Psoas muscle (tissue), 8 donors: Measurements from ENCODE around the gene PAX6. TPM values are rescaled to one million over a fixed set of nuclear protein-coding genes. Genes with fewer than 3 reads are reported as not detected.

Source experiments
- ATAC-seq, 4 donors: fragments of 200-7000 bp; cut with Tn5 transposase; one replicate each; pipeline ENCODE4 v1.9.1; 2020; ENCODE audit warnings: moderate library complexity in 3 of 4, mild to moderate bottlenecking in 2 of 4
- DNase-seq, 2 donors: peaks; one replicate each; pipeline ENCODE4 v3.0.0-alpha.2; 2020
- H3K27ac ChIP-seq: fragments of 200-600 bp; one replicate; pipeline ENCODE4 v1.8.0; 2022
- H3K27me3 ChIP-seq, 3 donors: fragments of 200-600 bp in 1 of 3; one replicate each; pipeline versions ENCODE4 v1.6.1 to v1.8.0; 2013 to 2022; ENCODE audit warnings: low read length in 2 of 3, mild to moderate bottlenecking in 2 of 3, moderate library complexity in 1 of 3; ENCODE audit not compliant: insufficient read depth in 3 of 3
- H3K36me3 ChIP-seq, 2 donors: fragments of 200-600 bp in 1 of 2; one replicate each; pipeline versions ENCODE4 v1.6.1 to v1.8.0; 2013 to 2022; ENCODE audit warnings: low read depth in 1 of 2, mild to moderate bottlenecking in 1 of 2, moderate library complexity in 1 of 2; ENCODE audit not compliant: insufficient read depth in 1 of 2
- H3K4me1 ChIP-seq: fragments of 200-600 bp; one replicate; pipeline ENCODE4 v1.8.0; 2022
- H3K4me3 ChIP-seq: fragments of 200-600 bp; one replicate; pipeline ENCODE4 v1.8.0; 2022; ENCODE audit warnings: mild to moderate bottlenecking
- H3K9me3 ChIP-seq: fragments of 200-600 bp; one replicate; pipeline ENCODE4 v1.8.0; 2022
- WGBS, 3 donors: extraction: QIAGEN DNeasy Blood & Tissue Kit; methylation state at CpG; one replicate each; pipeline versions ENCODE4 v1.1.6 to v1.1.7; 2013; 5-methylcytosine and 5-hydroxymethylcytosine counted together
- intact Hi-C, 2 donors: fragments of 100-400 bp; cut with DNase I; formaldehyde crosslinking; loops; one replicate each; pipeline versions ENCODE4 v1.11.0 to v1.14.2; 2022
- polyA plus RNA-seq, 3 donors: library from polyadenylated mRNA; stranded (reverse); fragments of 200-250 nt; gene quantifications; one replicate each; pipeline ENCODE4 v1.2.3, GENCODE V29; 2013
- total RNA-seq, 4 donors: library from RNA; stranded (reverse); fragmentation: NEBNext Ultra II Directional in 2 of 4; extraction: Animal tissue kit (Norgen Biotek cat#: 25700) in 2 of 4; gene quantifications; one replicate each; pipeline versions ENCODE4 v1.2.1 to v1.2.4, GENCODE V29; 2021 to 2023
- TF ChIP-seq, protein P1 (sequence below): fragments of 200-600 bp; IDR thresholded peaks from one replicate; pipeline ENCODE4 v1.8.0; 2022; ENCODE audit warnings: antibody characterized with exemption
- donor health status: healthy with polysubstance abuse.
- donor health status: DM: no; HTN: no; CAD: no; lungs with moderate emphysema.
- donor health status: Bipolar disorder and iron deficiency.
- donor health status: healthy.
- donor health status: DM: yes; HTN: yes; CAD: no.
- donor health status: DM: no; HTN: no; CAD: no.
- donor health status: DM: no; HTN: no; CAD: no.
- donor health status: DM: yes; HTN: yes; CAD: no.

PAX6 gene
- total and polyA plus RNA-seq, 7 donors = 0.75 TPM; not detected in 6

DNA sequence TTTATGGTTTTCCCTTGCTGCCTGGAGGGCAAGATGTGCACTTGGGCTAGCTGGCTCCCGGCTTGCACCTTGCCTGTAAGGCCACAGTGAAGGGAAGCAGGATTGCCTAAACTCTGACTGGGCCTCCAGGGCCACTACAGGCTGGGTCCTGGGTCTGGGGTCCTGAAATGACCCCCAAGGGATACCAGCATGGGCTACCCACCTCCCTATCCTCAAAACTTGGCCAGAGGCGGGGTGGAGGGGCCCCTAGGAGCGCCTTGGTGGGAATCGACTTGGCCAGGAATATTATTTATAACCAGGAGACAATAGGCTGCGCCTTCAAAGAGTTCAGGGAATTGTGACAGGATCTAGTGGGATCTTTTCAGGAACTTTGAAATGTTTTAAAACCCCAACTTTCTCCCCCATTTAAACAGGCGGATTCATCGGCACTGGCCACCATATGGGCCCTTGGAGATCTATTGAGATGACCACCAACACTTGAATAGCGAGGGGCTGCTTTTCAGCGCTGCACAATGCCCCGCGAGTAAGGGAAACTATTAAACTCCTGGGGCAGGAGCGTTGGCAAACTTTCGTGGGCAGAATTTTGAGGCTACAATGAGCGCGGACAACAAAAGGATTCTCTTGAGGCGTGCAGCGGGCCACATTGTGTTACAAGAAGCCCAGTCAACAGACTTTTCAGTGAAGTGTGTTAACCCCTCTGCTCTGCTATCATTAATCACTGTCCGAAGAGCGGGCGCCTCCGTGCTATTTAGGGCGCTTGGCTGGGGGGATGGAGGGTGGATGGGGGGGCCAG lies 15.2 kb downstream of the PAX6 start:
- TF ChIP-seq, protein P1, sequence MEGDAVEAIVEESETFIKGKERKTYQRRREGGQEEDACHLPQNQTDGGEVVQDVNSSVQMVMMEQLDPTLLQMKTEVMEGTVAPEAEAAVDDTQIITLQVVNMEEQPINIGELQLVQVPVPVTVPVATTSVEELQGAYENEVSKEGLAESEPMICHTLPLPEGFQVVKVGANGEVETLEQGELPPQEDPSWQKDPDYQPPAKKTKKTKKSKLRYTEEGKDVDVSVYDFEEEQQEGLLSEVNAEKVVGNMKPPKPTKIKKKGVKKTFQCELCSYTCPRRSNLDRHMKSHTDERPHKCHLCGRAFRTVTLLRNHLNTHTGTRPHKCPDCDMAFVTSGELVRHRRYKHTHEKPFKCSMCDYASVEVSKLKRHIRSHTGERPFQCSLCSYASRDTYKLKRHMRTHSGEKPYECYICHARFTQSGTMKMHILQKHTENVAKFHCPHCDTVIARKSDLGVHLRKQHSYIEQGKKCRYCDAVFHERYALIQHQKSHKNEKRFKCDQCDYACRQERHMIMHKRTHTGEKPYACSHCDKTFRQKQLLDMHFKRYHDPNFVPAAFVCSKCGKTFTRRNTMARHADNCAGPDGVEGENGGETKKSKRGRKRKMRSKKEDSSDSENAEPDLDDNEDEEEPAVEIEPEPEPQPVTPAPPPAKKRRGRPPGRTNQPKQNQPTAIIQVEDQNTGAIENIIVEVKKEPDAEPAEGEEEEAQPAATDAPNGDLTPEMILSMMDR = no peak
- H3K36me3 ChIP-seq = no peaks in the 10 kb centered on the region
- WGBS, 3 donors = 62 to 77% (median 70%) methylated on average over 22 of the region's 22 CpGs
- intact Hi-C loops = loop anchor here in 1 of 2 donors (10.0 kb wide), 1 partner anchor 151 kb away; no protein-coding TSS in a partner anchor
- DNase-seq (no peak), ATAC-seq (no peak)
- H3K9me3 ChIP-seq = no peaks in the 10 kb centered on the region
- H3K27me3 ChIP-seq = peaks cover 0 to 54% (median 35%) of the 10 kb centered on the region in 3 donors
- H3K4me3 ChIP-seq = no peak overlapping the region
- H3K27ac ChIP-seq = no peak overlapping the region
- H3K4me1 ChIP-seq = peaks cover 19% of the 10 kb centered on the region

DNA sequence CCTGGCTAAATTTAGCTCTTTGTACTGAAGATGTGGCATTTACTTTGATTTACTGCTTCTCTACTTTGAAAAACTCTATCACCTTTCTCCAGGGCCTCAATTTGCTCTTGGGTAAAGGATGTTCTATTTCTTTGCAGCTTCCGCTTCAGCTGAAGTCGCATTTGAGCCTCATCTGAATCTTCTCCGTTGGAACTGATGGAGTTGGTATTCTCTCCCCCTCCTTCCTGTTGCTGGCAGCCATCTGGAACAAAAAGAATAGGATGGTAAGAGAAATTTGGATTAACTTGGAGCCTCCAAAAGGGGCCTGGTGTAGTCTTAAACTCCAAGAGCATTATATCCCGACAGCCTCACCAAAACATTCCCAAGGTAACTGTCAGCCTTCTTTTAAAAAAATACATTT lies 16.6 kb downstream of the PAX6 start:
- TF ChIP-seq, protein P1 = no peak
- no peak overlapping the region for H3K27ac ChIP-seq
- intact Hi-C loops = loop anchor here in 1 of 2 donors (10.0 kb wide), 1 partner anchor 150 kb away; no protein-coding TSS in a partner anchor
- H3K4me3 ChIP-seq = no peak overlapping the region
- peaks cover 0 to 40% (median 25%) of the 10 kb centered on the region in 3 donors for H3K27me3 ChIP-seq
- ATAC-seq (no peak), DNase-seq (no peak)
- H3K36me3 ChIP-seq = no peaks in the 10 kb centered on the region
- H3K9me3 ChIP-seq = no peaks in the 10 kb centered on the region
- H3K4me1 ChIP-seq = peaks cover 16% of the 10 kb centered on the region
- WGBS, 3 donors = 76 to 80% (median 78%) methylated on average over 4 of the region's 4 CpGs

DNA sequence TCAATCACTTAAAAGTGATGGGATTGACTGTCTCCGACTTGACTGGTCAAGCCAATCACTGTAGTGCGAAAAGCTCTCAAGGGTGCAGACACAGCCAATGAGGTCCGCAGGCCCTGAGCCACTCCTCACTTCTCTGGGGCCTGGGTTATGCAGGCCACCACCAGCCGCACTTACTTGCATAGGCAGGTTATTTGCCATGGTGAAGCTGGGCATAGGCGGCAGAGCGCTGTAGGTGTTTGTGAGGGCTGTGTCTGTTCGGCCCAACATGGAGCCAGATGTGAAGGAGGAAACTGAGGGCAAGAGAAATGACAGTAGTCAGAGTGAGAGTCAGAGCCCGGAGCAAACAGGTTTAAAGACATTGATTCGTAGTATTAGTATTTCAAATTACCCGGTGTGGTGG lies 17.9 kb downstream of the PAX6 start:
- H3K4me1 ChIP-seq = peaks cover 4% of the 10 kb centered on the region
- intact Hi-C loops = loop anchor here in 1 of 2 donors (10.0 kb wide), 1 partner anchor 148 kb away; no protein-coding TSS in a partner anchor
- WGBS, 3 donors = 93 to 94% (median 93%) methylated on average over 10 of the region's 10 CpGs
- H3K27me3 ChIP-seq = peaks cover 0 to 27% (median 15%) of the 10 kb centered on the region in 3 donors
- TF ChIP-seq, protein P1 = no peak
- H3K27ac ChIP-seq = no peak overlapping the region
- H3K4me3 ChIP-seq = no peak overlapping the region
- H3K9me3 ChIP-seq = no peaks in the 10 kb centered on the region
- no peaks in the 10 kb centered on the region for H3K36me3 ChIP-seq
- no peak for DNase-seq
- ATAC-seq = no peak

DNA sequence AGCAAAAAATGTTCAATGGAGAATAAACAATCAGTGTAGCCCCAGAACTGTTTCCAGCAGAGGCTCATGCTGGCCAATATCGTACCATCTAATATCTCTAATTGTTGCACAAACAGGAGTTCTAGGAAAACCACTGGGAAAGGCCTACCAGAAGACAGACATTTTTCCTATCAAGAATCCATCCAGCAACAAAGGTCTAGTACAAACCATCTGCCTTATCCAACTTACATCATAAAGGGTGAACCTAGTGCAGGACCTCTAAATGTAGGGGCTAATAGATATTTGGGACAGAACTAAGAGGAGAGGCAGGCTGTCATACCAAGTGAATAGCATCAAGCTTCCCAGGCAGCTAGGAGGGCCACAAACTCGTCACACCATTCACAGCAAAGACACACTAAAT lies 18.7 kb downstream of the PAX6 start:
- no peak for ATAC-seq
- no peak for DNase-seq
- no peaks in the 10 kb centered on the region for H3K9me3 ChIP-seq
- TF ChIP-seq, protein P1 = no peak
- no peak overlapping the region for H3K27ac ChIP-seq
- no peak overlapping the region for H3K4me3 ChIP-seq
- intact Hi-C loops = loop anchor here in 1 of 2 donors (10.0 kb wide), 1 partner anchor 148 kb away; no protein-coding TSS in a partner anchor
- peaks cover 0 to 19% (median 11%) of the 10 kb centered on the region in 3 donors for H3K27me3 ChIP-seq
- H3K36me3 ChIP-seq = no peaks in the 10 kb centered on the region
- H3K4me1 ChIP-seq = no peaks in the 10 kb centered on the region
- 94 to 98% (median 98%) methylated on average over 2 of the region's 2 CpGs for WGBS, 3 donors
